HepG2 (cell line): Measurements from ENCODE around the gene TUT7. TPM values are rescaled to one million over a fixed set of nuclear protein-coding genes. Genes with fewer than 3 reads are reported as not detected.

Source experiments
- CBX5 ChIP-seq: sonication (generic); formaldehyde crosslinking; IDR thresholded peaks from 2 replicates; pipeline ENCODE4 v1.4.0; 2020; ENCODE audit warnings: missing genetic modification reagents, borderline replicate concordance
- GTF3A ChIP-seq: sonication (generic); formaldehyde crosslinking; conservative IDR thresholded peaks from 2 replicates; pipeline ENCODE4 v1.4.0; 2020; ENCODE audit warnings: mild to moderate bottlenecking, missing genetic modification reagents
- HDAC1 ChIP-seq: sonication (generic); formaldehyde crosslinking; IDR thresholded peaks from 2 replicates; pipeline ENCODE4 v1.5.1; 2020; ENCODE audit warnings: mild to moderate bottlenecking, missing genetic modification reagents
- KDM4B ChIP-seq: sonication (generic); formaldehyde crosslinking; IDR thresholded peaks from 2 replicates; pipeline ENCODE4 v1.4.0; 2020; ENCODE audit warnings: missing genetic modification reagents
- KLF13 ChIP-seq: sonication (generic); formaldehyde crosslinking; IDR thresholded peaks from 2 replicates; pipeline ENCODE4 v1.4.0; 2020; ENCODE audit warnings: mild to moderate bottlenecking, missing genetic modification reagents
- PTBP1 ChIP-seq: fragments of 200-400 bp; formaldehyde crosslinking; IDR thresholded peaks from 2 replicates; pipeline ENCODE4 v1.6.1; 2018; ENCODE audit warnings: low read length, low read depth; ENCODE audit not compliant: poor library complexity, severe bottlenecking
- SCMH1 ChIP-seq: sonication (generic); formaldehyde crosslinking; IDR thresholded peaks from 2 replicates; pipeline ENCODE4 v1.9.0; 2021; ENCODE audit warnings: missing genetic modification reagents, mild to moderate bottlenecking, borderline replicate concordance
- SETDB1 ChIP-seq: sonication (generic); formaldehyde crosslinking; IDR thresholded peaks from 2 replicates; pipeline ENCODE4 v1.5.1; 2020; ENCODE audit warnings: missing genetic modification reagents, mild to moderate bottlenecking, borderline replicate concordance
- TEAD3 ChIP-seq: optimal IDR thresholded peaks from 2 replicates; pipeline ENCODE3; 2016; ENCODE audit warnings: borderline replicate concordance
- ZC3H4 ChIP-seq: sonication (generic); formaldehyde crosslinking; IDR thresholded peaks from 2 replicates; pipeline ENCODE4 v1.4.0; 2020; ENCODE audit warnings: missing genetic modification reagents, borderline replicate concordance
- ZNF451 ChIP-seq: sonication (generic); formaldehyde crosslinking; IDR thresholded peaks from 2 replicates; pipeline ENCODE4 v1.5.0; 2020; ENCODE audit warnings: mild to moderate bottlenecking, missing genetic modification reagents
- ZNF484 ChIP-seq: sonication (generic); formaldehyde crosslinking; IDR thresholded peaks from 2 replicates; pipeline ENCODE4 v1.5.1; 2020; ENCODE audit warnings: mild to moderate bottlenecking, low read depth, missing genetic modification reagents, borderline replicate concordance
- ZNF572 ChIP-seq: sonication (generic); formaldehyde crosslinking; IDR thresholded peaks from 2 replicates; pipeline ENCODE4 v1.5.1; 2020; ENCODE audit warnings: mild to moderate bottlenecking, missing genetic modification reagents
- ZNF816 ChIP-seq: sonication (generic); formaldehyde crosslinking; IDR thresholded peaks from 2 replicates; pipeline ENCODE4 v1.8.0; 2022; ENCODE audit warnings: missing genetic modification reagents, mild to moderate bottlenecking, borderline replicate concordance
- polyA plus RNA-seq, 8 experiments: library from polyadenylated mRNA; depleted of rRNA in 3 of 8; stranded (reverse) in 7 of 8; unstranded in 1 of 8; fragments of >200 nt; fragmentation: Illumina TruSeq in 4 of 8; extraction: Trizol in 4 of 8; gene quantifications; 2 replicates each; pipeline versions ENCODE4 v1.2.1 to v1.2.3, GENCODE V29; 2011 to 2016; ENCODE audit warnings: low read depth in 4 of 8, missing spikeins in 1 of 8, mixed read lengths in 1 of 8; ENCODE audit not compliant: insufficient read depth in 1 of 8
- total RNA-seq, 5 experiments: library from RNA; depleted of rRNA; stranded (reverse); fragments of >200 nt; fragmentation: Illumina TruSeq; extraction: Trizol; gene quantifications; 2 replicates each; pipeline ENCODE4 v1.2.3, GENCODE V29; 2016; ENCODE audit warnings: low read depth in 1 of 5
- TF ChIP-seq, protein P1 (sequence below): conservative IDR thresholded peaks from 2 replicates; pipeline ENCODE4 v1.6.1; 2018; ENCODE audit warnings: missing genetic modification reagents
- TF ChIP-seq, protein P2 (sequence below): sonication (generic); formaldehyde crosslinking; IDR thresholded peaks from 2 replicates; pipeline ENCODE4 v1.4.0; 2020; ENCODE audit warnings: missing genetic modification reagents, borderline replicate concordance
- TF ChIP-seq, protein P3 (sequence below): sonication (generic); formaldehyde crosslinking; conservative IDR thresholded peaks from 2 replicates; pipeline ENCODE4 v1.8.0; 2022; ENCODE audit warnings: missing genetic modification reagents
- TF ChIP-seq, protein P4 (sequence below): sonication (generic); formaldehyde crosslinking; IDR thresholded peaks from 2 replicates; pipeline ENCODE4 v1.5.0; 2020; ENCODE audit warnings: missing genetic modification reagents
- TF ChIP-seq, protein P5 (sequence below): sonication (generic); formaldehyde crosslinking; IDR thresholded peaks from 2 replicates; pipeline ENCODE4 v1.5.0; 2020; ENCODE audit warnings: missing genetic modification reagents
- TF ChIP-seq, protein P6 (sequence below): sonication (generic); IDR thresholded peaks from 2 replicates; pipeline ENCODE4 v1.6.1; 2016; ENCODE audit warnings: low read depth, borderline replicate concordance

The TUT7 gene
- total and polyA plus RNA-seq, 2 of the 13 experiments (the other 11 are each of a cell fraction or from before 2014, with no cell fraction given) = 12.0 to 19.4 TPM

DNA sequence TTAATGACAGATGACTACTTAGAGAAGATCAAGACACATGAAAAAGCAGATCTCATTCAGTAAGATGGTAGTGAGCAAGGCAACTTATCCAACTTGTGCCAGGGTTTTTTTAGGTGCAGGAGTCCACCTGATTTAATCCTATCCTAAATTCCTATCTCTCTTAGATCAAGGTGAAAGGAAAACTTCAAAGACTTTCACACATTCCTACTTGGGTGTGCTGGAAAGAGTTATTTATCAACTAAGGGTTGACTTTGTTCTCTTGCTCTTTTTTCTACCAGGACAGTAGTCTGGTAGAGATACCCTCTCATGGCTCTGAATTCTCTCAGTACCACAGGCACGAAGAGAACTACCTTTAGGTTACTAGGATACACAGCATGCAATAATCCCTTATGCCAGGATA is 18.2 kb downstream of the TUT7 start (continued):
- TF ChIP-seq HDAC1 (CRISPR knock-in tag) = peak; percentile 40; the same call in 1 of the 2 replicates
- TF ChIP-seq, protein P1, sequence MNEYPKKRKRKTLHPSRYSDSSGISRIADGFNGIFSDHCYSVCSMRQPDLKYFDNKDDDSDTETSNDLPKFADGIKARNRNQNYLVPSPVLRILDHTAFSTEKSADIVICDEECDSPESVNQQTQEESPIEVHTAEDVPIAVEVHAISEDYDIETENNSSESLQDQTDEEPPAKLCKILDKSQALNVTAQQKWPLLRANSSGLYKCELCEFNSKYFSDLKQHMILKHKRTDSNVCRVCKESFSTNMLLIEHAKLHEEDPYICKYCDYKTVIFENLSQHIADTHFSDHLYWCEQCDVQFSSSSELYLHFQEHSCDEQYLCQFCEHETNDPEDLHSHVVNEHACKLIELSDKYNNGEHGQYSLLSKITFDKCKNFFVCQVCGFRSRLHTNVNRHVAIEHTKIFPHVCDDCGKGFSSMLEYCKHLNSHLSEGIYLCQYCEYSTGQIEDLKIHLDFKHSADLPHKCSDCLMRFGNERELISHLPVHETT (CRISPR knock-in tag) = no peak
- TF ChIP-seq GTF3A (CRISPR knock-in tag) = no peak
- TF ChIP-seq TEAD3 (CRISPR knock-in tag) = peak; percentile 95
- TF ChIP-seq PTBP1 = no peak
- no peak for TF ChIP-seq ZNF484 (CRISPR knock-in tag)
- TF ChIP-seq, protein P2, sequence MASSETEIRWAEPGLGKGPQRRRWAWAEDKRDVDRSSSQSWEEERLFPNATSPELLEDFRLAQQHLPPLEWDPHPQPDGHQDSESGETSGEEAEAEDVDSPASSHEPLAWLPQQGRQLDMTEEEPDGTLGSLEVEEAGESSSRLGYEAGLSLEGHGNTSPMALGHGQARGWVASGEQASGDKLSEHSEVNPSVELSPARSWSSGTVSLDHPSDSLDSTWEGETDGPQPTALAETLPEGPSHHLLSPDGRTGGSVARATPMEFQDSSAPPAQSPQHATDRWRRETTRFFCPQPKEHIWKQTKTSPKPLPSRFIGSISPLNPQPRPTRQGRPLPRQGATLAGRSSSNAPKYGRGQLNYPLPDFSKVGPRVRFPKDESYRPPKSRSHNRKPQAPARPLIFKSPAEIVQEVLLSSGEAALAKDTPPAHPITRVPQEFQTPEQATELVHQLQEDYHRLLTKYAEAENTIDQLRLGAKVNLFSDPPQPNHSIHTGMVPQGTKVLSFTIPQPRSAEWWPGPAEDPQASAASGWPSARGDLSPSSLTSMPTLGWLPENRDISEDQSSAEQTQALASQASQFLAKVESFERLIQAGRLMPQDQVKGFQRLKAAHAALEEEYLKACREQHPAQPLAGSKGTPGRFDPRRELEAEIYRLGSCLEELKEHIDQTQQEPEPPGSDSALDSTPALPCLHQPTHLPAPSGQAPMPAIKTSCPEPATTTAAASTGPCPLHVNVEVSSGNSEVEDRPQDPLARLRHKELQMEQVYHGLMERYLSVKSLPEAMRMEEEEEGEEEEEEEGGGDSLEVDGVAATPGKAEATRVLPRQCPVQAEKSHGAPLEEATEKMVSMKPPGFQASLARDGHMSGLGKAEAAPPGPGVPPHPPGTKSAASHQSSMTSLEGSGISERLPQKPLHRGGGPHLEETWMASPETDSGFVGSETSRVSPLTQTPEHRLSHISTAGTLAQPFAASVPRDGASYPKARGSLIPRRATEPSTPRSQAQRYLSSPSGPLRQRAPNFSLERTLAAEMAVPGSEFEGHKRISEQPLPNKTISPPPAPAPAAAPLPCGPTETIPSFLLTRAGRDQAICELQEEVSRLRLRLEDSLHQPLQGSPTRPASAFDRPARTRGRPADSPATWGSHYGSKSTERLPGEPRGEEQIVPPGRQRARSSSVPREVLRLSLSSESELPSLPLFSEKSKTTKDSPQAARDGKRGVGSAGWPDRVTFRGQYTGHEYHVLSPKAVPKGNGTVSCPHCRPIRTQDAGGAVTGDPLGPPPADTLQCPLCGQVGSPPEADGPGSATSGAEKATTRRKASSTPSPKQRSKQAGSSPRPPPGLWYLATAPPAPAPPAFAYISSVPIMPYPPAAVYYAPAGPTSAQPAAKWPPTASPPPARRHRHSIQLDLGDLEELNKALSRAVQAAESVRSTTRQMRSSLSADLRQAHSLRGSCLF (CRISPR knock-in tag) = no peak
- TF ChIP-seq, protein P3, sequence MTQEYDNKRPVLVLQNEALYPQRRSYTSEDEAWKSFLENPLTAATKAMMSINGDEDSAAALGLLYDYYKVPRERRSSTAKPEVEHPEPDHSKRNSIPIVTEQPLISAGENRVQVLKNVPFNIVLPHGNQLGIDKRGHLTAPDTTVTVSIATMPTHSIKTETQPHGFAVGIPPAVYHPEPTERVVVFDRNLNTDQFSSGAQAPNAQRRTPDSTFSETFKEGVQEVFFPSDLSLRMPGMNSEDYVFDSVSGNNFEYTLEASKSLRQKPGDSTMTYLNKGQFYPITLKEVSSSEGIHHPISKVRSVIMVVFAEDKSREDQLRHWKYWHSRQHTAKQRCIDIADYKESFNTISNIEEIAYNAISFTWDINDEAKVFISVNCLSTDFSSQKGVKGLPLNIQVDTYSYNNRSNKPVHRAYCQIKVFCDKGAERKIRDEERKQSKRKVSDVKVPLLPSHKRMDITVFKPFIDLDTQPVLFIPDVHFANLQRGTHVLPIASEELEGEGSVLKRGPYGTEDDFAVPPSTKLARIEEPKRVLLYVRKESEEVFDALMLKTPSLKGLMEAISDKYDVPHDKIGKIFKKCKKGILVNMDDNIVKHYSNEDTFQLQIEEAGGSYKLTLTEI (CRISPR knock-in tag) = no peak
- TF ChIP-seq KLF13 = no peak
- TF ChIP-seq, protein P4, sequence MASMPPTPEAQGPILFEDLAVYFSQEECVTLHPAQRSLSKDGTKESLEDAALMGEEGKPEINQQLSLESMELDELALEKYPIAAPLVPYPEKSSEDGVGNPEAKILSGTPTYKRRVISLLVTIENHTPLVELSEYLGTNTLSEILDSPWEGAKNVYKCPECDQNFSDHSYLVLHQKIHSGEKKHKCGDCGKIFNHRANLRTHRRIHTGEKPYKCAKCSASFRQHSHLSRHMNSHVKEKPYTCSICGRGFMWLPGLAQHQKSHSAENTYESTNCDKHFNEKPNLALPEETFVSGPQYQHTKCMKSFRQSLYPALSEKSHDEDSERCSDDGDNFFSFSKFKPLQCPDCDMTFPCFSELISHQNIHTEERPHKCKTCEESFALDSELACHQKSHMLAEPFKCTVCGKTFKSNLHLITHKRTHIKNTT (CRISPR knock-in tag) = no peak
- TF ChIP-seq ZC3H4 = no peak
- no peak for TF ChIP-seq SCMH1
- no peak for TF ChIP-seq CBX5 (CRISPR knock-in tag)
- TF ChIP-seq, protein P5, sequence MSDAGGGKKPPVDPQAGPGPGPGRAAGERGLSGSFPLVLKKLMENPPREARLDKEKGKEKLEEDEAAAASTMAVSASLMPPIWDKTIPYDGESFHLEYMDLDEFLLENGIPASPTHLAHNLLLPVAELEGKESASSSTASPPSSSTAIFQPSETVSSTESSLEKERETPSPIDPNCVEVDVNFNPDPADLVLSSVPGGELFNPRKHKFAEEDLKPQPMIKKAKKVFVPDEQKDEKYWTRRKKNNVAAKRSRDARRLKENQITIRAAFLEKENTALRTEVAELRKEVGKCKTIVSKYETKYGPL (CRISPR knock-in tag) = no peak
- no peak for TF ChIP-seq KDM4B (CRISPR knock-in tag)
- no peak for TF ChIP-seq SETDB1 (CRISPR knock-in tag)
- TF ChIP-seq, protein P6, sequence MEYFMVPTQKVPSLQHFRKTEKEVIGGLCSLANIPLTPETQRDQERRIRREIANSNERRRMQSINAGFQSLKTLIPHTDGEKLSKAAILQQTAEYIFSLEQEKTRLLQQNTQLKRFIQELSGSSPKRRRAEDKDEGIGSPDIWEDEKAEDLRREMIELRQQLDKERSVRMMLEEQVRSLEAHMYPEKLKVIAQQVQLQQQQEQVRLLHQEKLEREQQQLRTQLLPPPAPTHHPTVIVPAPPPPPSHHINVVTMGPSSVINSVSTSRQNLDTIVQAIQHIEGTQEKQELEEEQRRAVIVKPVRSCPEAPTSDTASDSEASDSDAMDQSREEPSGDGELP = peak; percentile 46; the same call in 1 of the 2 replicates
- TF ChIP-seq ZNF572 (CRISPR knock-in tag) = no peak
- no peak for TF ChIP-seq ZNF816 (CRISPR knock-in tag)
- TF ChIP-seq ZNF451 = no peak
